GM18511 (cell line): ENCODE data around the gene RNF208.

ENCODE experiments used
- ATAC-seq: cut with Tn5 transposase; IDR thresholded peaks from one replicate; pipeline ENCODE4 v1.9.1; 2021; ENCODE audit warnings: mild to moderate bottlenecking, moderate library complexity; ENCODE audit not compliant: unreplicated experiment

RNF208 gene

GRCh38 chr9:137178201-137178938 lies 43.7 kb downstream of the RNF208 start:
- ATAC-seq, result no peak

DNA sequence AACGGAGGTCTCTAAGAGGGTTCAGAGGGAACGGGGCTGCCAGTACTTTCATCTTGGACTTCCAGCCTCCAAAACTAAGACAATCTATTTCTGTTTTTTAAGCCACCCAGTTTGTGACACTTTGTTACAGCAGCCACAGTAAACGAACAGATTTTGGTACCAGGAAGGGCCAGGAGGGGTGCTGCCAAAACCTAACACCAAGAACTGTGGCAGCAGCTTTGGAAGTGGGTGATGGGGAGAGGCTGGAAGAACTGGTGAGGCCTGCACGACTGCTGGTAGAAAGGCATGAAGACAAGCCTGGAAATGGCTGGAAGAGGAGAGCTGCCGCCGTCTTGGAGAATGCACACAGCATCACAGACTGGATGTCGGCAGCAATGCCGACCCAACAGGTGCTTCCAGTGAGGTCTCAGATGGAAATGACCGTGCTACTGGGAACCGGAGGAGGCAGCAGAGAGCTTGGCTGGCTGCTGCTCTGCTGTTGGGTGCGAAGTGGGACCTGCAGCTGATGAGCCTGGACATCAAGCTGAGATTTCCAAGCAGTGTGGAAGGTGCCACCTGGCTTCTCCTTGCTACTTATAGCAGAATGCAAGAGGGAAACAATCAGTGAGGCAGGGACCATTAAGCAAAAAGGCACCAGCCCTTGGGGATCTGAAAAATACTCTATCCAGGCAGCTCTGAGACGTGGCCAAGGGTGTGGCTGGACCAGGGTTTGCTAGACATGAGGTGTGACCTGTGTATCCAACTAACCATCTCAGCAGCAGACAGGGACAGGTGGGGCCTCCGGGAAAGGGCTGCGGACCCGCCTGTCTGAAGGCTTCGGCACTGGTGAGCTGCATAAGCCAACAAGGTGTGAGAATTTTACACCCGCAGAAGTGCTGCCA lies 45.5 kb downstream of the RNF208 start:
- no peak for ATAC-seq

DNA sequence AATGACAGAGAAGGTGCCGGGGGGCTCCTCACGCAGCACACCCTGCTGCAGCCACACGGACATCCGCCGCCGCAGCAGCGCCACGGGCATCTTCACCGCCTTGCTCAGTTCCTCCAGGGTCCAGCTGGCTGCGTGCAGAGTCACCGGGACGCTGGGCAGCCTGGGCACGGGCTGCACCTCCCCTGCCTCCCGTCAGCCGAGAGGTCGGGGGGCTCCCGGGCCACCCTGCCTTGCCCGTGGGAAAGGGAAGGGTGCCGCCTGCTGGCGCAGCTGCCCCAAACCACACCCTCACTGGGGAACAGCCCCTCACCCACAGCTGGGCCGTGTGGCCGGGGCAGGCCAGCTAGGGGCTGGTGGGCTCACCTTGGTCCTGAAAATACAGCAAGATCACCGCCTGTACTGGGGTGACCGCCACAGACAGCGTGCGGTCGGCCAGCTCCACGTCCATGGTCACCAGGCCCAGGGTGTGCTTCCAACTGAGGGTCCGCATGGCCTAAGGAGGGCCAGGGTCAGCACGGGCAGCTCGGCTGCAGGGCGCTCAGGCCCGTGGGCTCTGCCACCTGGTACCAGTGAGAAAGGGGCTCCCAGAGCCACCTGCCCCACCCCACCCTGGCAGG lies 46.6 kb downstream of the RNF208 start:
- no peak for ATAC-seq

DNA sequence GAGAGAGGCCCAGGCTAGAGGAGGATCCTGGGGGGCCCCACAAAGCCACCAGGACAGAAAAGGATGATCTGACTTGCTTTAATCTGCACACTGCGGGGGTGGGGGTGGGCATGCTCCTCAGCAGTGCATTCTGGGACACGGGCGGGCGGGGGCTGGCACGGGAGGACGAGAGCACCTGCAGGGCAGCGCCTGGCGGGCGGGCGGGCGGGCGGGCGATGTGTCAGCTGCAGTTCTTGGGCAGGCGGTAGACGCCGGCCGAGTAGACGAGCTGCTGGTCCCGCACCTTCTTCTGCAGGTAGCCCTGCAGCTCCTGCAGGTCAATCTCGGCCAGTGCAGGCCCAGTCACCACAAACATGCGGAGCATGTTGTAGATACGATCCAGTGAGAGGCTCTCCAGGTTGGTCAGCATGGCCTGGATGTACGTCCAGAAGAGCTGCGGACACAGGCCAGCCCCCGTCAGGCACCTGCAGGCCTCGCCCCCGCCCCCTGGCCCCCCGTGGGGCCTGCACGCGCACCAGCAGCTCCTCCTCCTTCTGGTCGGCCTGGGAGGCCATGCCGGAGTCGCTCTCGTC lies 47.2 kb downstream of the RNF208 start:
- ATAC-seq, result no peak

GRCh38 chr9:137173796-137174664 lies 48.0 kb downstream of the RNF208 start:
- no peak for ATAC-seq

DNA sequence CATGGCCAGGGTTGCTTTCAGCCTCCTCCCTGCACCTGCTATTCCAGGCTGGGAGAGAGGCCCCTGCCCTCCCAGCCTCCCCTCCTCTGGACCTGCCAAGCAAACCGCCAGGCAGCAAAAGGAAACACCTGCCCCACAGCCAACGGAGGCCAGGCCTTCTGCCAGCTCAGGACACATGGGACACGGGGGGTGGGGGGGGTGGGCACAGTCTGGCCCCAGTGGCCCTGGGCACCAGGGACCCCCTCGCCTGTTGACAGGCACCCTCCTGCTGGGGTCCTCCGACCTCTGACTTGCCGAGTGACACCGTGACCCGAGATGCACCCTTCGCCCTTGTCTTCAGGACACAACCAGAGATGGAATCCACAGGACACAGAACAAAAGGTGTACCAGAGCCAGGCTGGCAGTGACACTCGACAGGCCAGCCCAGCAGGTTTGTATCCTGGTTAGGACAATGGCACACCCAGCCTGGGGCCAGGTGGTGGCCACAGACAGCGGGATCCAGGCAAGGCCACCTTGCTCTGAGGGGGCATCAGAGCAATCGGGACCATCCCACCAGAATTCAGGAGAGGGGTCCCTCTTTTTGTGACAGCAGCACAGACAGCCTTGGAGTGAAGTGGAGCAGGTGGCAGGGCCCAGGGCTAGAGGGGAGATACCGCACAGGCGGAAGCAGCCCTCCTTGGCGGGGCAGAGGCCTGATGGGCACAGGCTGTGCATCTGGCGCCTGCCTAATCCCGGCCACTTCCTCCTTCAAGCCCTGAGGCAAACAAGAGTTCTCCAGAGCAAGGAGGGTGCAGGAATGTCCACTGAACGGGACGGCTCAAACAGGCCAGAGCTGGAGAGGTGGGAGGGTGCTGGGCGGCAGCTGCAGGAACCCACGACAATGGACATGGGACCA lies 48.9 kb downstream of the RNF208 start:
- ATAC-seq, result no peak

- no peak for ATAC-seq
Measured at GRCh38 chr9:137171149-137171900, 50.7 kb downstream of the RNF208 start.

GRCh38 chr9:137170486-137171148 lies 51.4 kb downstream of the RNF208 start:
- no peak for ATAC-seq
